Measurements from ENCODE around the gene ZNF319. TPM values are rescaled to one million over a fixed set of nuclear protein-coding genes. Genes with fewer than 3 reads are reported as not detected.

The ZNF319 gene
- total and polyA plus RNA-seq, 2 of the 8 experiments (the other 6 are each of a cell fraction or from before 2014, with no cell fraction given): 3.3 to 5.5 TPM

DNA sequence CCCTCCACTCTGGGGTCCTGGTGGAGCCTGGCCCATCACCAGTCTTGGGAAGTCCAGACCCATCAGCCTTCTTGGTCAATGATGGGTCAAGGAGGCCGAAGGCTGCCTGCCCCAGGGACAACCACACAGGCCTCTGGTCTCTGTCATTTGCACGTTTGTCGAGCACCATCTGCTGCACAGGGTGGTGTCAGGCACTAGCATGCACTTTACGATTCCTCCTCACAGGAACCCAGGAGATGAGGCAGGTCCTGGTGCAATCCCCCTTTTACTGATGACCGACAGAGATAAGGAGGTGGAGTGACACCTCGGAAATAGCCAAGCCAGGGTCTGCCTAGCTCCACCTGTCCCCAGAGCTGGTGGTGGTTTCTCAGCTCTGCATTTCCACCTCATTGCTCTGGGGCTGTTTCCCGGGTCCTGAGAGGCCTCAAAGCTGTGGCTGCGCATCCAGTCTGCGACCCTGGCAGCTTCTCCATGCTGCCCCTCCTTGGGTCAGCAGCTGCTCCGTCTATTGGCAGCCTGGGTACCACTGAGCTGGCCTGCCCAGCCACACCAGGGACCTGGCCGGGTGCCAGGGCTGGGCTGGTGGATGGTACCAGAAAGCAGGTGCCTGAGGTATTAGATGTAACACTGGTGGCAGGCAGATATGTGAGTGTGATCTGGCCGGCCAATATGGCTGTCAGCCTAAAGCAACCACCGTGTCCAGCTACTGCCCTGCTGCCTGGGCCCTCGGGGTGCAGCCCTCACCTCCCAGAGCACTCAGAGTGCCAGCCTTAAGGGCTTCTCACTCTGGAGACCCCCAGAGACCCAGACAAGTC is 35.1 kb upstream of the ZNF319 start (continued):
- TF ChIP-seq HDAC2 (IDR thresholded peaks at IDR 0.05; ENCODE audit: borderline replicate concordance in 1 of 2, low read depth in 2 of 2, low read length in 2 of 2) (no peak), YY1 (IDR thresholded peaks at IDR 0.05; ENCODE audit: low read depth, low read length) (no peak), KDM1A (IDR thresholded peaks at IDR 0.05; ENCODE audit: borderline replicate concordance, low read length) (no peak)
